ENCODE data around the gene PLEKHA4.

DNA sequence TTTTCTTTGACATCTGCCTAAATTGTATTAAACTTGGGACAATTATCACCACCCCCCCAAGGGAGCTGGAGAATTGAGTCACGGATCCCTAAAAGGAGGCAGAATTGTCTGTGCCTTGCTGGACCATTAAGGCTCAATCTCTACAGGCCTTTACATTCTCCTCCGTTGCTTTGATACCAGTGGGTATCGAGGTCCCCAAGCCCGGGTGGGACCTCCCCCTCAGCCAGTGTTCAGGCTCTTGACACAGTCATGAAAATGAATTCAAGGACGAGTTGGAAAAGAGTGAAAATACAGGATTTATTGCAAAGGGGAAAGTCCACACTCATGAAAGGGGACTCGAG lies 9.4 kb upstream of the PLEKHA4 start:
- TF ChIP-seq, protein P1, sequence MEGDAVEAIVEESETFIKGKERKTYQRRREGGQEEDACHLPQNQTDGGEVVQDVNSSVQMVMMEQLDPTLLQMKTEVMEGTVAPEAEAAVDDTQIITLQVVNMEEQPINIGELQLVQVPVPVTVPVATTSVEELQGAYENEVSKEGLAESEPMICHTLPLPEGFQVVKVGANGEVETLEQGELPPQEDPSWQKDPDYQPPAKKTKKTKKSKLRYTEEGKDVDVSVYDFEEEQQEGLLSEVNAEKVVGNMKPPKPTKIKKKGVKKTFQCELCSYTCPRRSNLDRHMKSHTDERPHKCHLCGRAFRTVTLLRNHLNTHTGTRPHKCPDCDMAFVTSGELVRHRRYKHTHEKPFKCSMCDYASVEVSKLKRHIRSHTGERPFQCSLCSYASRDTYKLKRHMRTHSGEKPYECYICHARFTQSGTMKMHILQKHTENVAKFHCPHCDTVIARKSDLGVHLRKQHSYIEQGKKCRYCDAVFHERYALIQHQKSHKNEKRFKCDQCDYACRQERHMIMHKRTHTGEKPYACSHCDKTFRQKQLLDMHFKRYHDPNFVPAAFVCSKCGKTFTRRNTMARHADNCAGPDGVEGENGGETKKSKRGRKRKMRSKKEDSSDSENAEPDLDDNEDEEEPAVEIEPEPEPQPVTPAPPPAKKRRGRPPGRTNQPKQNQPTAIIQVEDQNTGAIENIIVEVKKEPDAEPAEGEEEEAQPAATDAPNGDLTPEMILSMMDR (IDR thresholded peaks at IDR 0.05), result no peak
- TF ChIP-seq POLR2AphosphoS5 (IDR thresholded peaks at IDR 0.05) (no peak), POLR2A (IDR thresholded peaks at IDR 0.05) (no peak)

All from transverse colon (tissue), 4 donors.